ENCODE results near the gene ACKR3. TPM values are rescaled to one million over a fixed set of nuclear protein-coding genes. Genes with fewer than 3 reads are reported as not detected.

Gene ACKR3
- total and polyA plus RNA-seq, 2 of the 4 experiments (the other 2 are of a cell fraction), result not detected

DNA sequence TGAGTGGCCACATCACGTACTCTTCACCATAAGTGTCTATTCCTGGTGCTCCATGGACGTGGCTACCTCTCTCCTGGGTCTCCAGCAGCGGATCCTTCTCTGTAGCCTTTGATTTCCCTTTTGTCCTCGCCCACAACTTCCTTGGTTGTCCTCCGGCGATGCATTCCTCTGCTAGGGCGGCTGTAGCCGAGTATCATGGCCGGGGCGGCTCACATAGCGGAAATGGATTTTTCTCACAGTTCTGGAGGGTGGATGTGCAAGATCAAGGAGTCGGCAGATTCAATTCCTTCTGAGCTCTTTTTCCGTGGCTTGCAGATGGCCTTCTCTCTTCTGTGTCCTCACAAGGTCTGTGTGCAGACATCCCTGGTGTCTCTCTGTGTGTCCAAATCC lies 35.7 kb downstream of the ACKR3 start:
- TF ChIP-seq POLR2A (IDR thresholded peaks at IDR 0.05; ENCODE audit: low read depth, low read length) (no peak), RFX5 (IDR thresholded peaks at IDR 0.05; ENCODE audit: low read depth, low read length) (no peak), ELK1 (IDR thresholded peaks at IDR 0.05; ENCODE audit: borderline replicate concordance, low read depth, low read length) (no peak), MAZ (IDR thresholded peaks at IDR 0.05; ENCODE audit: borderline replicate concordance, low read depth, low read length) (no peak), RCOR1 (IDR thresholded peaks at IDR 0.05; ENCODE audit: insufficient replicate concordance, low read length) (no peak), NFE2L2 (IDR thresholded peaks at IDR 0.05; ENCODE audit: low read depth, low read length) (no peak), MXI1 (IDR thresholded peaks at IDR 0.05; ENCODE audit: borderline replicate concordance, low read depth, low read length) (no peak), CHD1 (IDR thresholded peaks at IDR 0.05; ENCODE audit: low read depth, low read length) (no peak), MAFK (IDR thresholded peaks at IDR 0.05; ENCODE audit: low read depth, low read length) (no peak), BHLHE40 (IDR thresholded peaks at IDR 0.05; ENCODE audit: low read depth, low read length) (no peak), SMC3 (IDR thresholded peaks at IDR 0.05; ENCODE audit: low read depth, low read length) (no peak), USF2 (IDR thresholded peaks at IDR 0.05; ENCODE audit: low read depth, low read length) (no peak), FOS (IDR thresholded peaks at IDR 0.05; ENCODE audit: low read depth, low read length) (no peak), CEBPB (IDR thresholded peaks at IDR 0.05; ENCODE audit: low read depth, low read length) (no peak), RAD21 (IDR thresholded peaks at IDR 0.05; ENCODE audit: low read length) (no peak)
- TF ChIP-seq, protein P1, sequence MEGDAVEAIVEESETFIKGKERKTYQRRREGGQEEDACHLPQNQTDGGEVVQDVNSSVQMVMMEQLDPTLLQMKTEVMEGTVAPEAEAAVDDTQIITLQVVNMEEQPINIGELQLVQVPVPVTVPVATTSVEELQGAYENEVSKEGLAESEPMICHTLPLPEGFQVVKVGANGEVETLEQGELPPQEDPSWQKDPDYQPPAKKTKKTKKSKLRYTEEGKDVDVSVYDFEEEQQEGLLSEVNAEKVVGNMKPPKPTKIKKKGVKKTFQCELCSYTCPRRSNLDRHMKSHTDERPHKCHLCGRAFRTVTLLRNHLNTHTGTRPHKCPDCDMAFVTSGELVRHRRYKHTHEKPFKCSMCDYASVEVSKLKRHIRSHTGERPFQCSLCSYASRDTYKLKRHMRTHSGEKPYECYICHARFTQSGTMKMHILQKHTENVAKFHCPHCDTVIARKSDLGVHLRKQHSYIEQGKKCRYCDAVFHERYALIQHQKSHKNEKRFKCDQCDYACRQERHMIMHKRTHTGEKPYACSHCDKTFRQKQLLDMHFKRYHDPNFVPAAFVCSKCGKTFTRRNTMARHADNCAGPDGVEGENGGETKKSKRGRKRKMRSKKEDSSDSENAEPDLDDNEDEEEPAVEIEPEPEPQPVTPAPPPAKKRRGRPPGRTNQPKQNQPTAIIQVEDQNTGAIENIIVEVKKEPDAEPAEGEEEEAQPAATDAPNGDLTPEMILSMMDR (conservative IDR thresholded peaks at IDR 0.05; ENCODE audit: low read depth, low read length), result no peak
- POLR2A ChIA-PET (ENCODE audit: unreplicated experiment), result no interaction called here
- Histone ChIP-seq H4K8ac (ENCODE audit: low read depth in 2 of 2, low read length in 2 of 2) (no peak overlapping the region), H2BK15ac (ENCODE audit: low read depth, low read length) (no peak overlapping the region), H2BK5ac (ENCODE audit: low read depth, low read length, poor library complexity, severe bottlenecking) (no peak overlapping the region), H3K36me3 (ENCODE audit: control insufficient read depth, insufficient read depth, low read length) (no peaks in the 10 kb centered on the region), H3K4me3 (ENCODE audit: insufficient read depth, low read depth, low read length) (no peak overlapping the region), H2BK120ac (ENCODE audit: low read depth, low read length) (no peak overlapping the region), H3K56ac (ENCODE audit: extremely low read depth, insufficient read depth, low read length) (no peak overlapping the region), H4K5ac (ENCODE audit: low read depth, low read length) (no peak overlapping the region), H3K18ac (ENCODE audit: low read depth, low read length) (no peak overlapping the region), H3K9me1 (ENCODE audit: insufficient read depth, low read length) (no peaks in the 10 kb centered on the region), H3K4me1 (ENCODE audit: control insufficient read depth, insufficient read depth, low read length) (no peaks in the 10 kb centered on the region), H3K79me1 (ENCODE audit: low read depth in 1 of 2, low read length in 2 of 2) (no peaks in the 10 kb centered on the region), H3K14ac (replicated peaks; ENCODE audit: low read depth, low read length) (no peak overlapping the region), H3K9me3 (ENCODE audit: control insufficient read depth, insufficient read depth, low read length) (peaks cover 2% of the 10 kb centered on the region; the same call in 1 of the 2 replicates), H3K27me3 (ENCODE audit: control insufficient read depth, insufficient read depth, low read length) (peaks cover 9% of the 10 kb centered on the region; the same call in 1 of the 2 replicates), H2AK5ac (ENCODE audit: low read depth, low read length) (no peak overlapping the region), H2BK20ac (ENCODE audit: low read depth, low read length) (no peak overlapping the region), H3K27ac (ENCODE audit: insufficient read depth, low read length) (no peak overlapping the region), H3K23ac (ENCODE audit: low read depth, low read length) (no peak overlapping the region), H2AK9ac (replicated peaks; ENCODE audit: low read depth, low read length, poor library complexity) (no peak overlapping the region), H2AFZ (replicated peaks; ENCODE audit: low read length, poor library complexity) (no peak overlapping the region), H3K4ac (ENCODE audit: low read depth, low read length) (no peak overlapping the region), H3K4me2 (ENCODE audit: low read depth, low read length) (no peak overlapping the region), H4K91ac (ENCODE audit: insufficient read depth, low read depth, low read length) (no peak overlapping the region), H3K9ac (ENCODE audit: low read depth, low read length) (no peak overlapping the region), H4K20me1 (ENCODE audit: insufficient read depth, low read length) (no peaks in the 10 kb centered on the region)
- in situ Hi-C loops (cut with MboI; ENCODE audit: low sequenced_read_pairs), result no loop called here
- ATAC-seq (ENCODE audit: low read depth) (no peak), DNase-seq (no peak)
- intact Hi-C loops (cut with micrococcal nuclease), result no loop called here
- dilution Hi-C loops (cut with HindIII; ENCODE audit: low sequenced_read_pairs, unreplicated experiment), result no loop called here
- CTCF ChIA-PET, result no interaction called here
- no TSS peak for BruUV-seq (replicated peaks)
- 80% methylated on average over 1 of the region's 13 CpGs; no CpG with 5 or more reads in 1 of the 2 experiments for WGBS, 2 experiments (ENCODE audit: extremely low coverage in 2 of 2, insufficient read length in 1 of 2)
